GM18873 (cell line): ENCODE data around the gene NHSL1.

ENCODE experiments used
- ATAC-seq: cut with Tn5 transposase; IDR thresholded peaks from one replicate; pipeline ENCODE4 v1.9.1; 2021; ENCODE audit warnings: mild to moderate bottlenecking, moderate library complexity, moderate number of reproducible peaks; ENCODE audit not compliant: unreplicated experiment, low FRiP score

NHSL1 gene

GRCh38 chr6:138500045-138500665 lies 861 bp upstream of the NHSL1 start:
- no peak for ATAC-seq

GRCh38 chr6:138498629-138499302 lies 528 bp downstream of the NHSL1 start:
- no peak for ATAC-seq

- ATAC-seq: no peak
Measured at GRCh38 chr6:138497286-138497685, 2.0 kb downstream of the NHSL1 start.

- no peak for ATAC-seq
Measured at GRCh38 chr6:138494312-138494711, 5.0 kb downstream of the NHSL1 start.

GRCh38 chr6:138493413-138493812 lies 5.9 kb downstream of the NHSL1 start:
- ATAC-seq: no peak

- no peak for ATAC-seq
Measured at GRCh38 chr6:138492871-138493270, 6.4 kb downstream of the NHSL1 start.

- ATAC-seq: no peak
Measured at GRCh38 chr6:138492113-138492512, 7.2 kb downstream of the NHSL1 start.

- no peak for ATAC-seq
Measured at GRCh38 chr6:138491017-138491416, 8.3 kb downstream of the NHSL1 start.

- no peak for ATAC-seq
Measured at GRCh38 chr6:138489846-138490245, 9.4 kb downstream of the NHSL1 start.

GRCh38 chr6:138487102-138487604 lies 12.1 kb downstream of the NHSL1 start:
- ATAC-seq: no peak

GRCh38 chr6:138486249-138487101 lies 12.8 kb downstream of the NHSL1 start:
- no peak for ATAC-seq

GRCh38 chr6:138485586-138486248 lies 13.6 kb downstream of the NHSL1 start:
- no peak for ATAC-seq

- ATAC-seq: no peak
Measured at GRCh38 chr6:138485005-138485545, 14.2 kb downstream of the NHSL1 start.

- no peak for ATAC-seq
Measured at GRCh38 chr6:138484018-138484731, 15.1 kb downstream of the NHSL1 start.

- ATAC-seq: no peak
Measured at GRCh38 chr6:138482816-138483215, 16.5 kb downstream of the NHSL1 start.

- no peak for ATAC-seq
Measured at GRCh38 chr6:138480279-138480949, 18.9 kb downstream of the NHSL1 start.

- no peak for ATAC-seq
Measured at GRCh38 chr6:138477913-138478539, 21.3 kb downstream of the NHSL1 start.

- ATAC-seq: no peak
Measured at GRCh38 chr6:138476116-138476515, 23.2 kb downstream of the NHSL1 start.

- ATAC-seq: no peak
Measured at GRCh38 chr6:138473144-138473543, 26.1 kb downstream of the NHSL1 start.
